Fibroblast of gingiva (primary cell): Measurements from ENCODE around the gene PIMREG.

ENCODE experiments used
- DNase-seq: peaks from one replicate; pipeline ENCODE4 v3.0.0-alpha.2; 2011; ENCODE audit warnings: low read depth

Gene PIMREG

GRCh38 chr17:6498901-6499540 is 54.8 kb downstream of the PIMREG start:
- DNase-seq: no peak
